Activated gamma-delta T cell treated with anti-CD3 and anti-CD28 coated beads, Interleukin-2, amount 50 U/mL, for 16 hours (primary cell): Measurements from ENCODE around the gene ADAMTS2.

Experiments
- DNase-seq: peaks from one replicate; pipeline ENCODE4 v3.0.0-alpha.2; 2020; ENCODE audit warnings: low read depth

The ADAMTS2 gene

GRCh38 chr5:179343719-179344430, 1.4 kb downstream of the ADAMTS2 start:
- DNase-seq = no peak

GRCh38 chr5:179343021-179343718, 2.1 kb downstream of the ADAMTS2 start:
- no peak for DNase-seq

GRCh38 chr5:179342577-179342976, 2.7 kb downstream of the ADAMTS2 start:
- no peak for DNase-seq

GRCh38 chr5:179340465-179340864, 4.8 kb downstream of the ADAMTS2 start:
- no peak for DNase-seq

- DNase-seq = no peak
Measured at GRCh38 chr5:179339996-179340395, 5.3 kb downstream of the ADAMTS2 start.

GRCh38 chr5:179339081-179339480, 6.2 kb downstream of the ADAMTS2 start:
- DNase-seq = no peak

- DNase-seq = no peak
Measured at GRCh38 chr5:179337796-179338676, 7.2 kb downstream of the ADAMTS2 start.

- DNase-seq = no peak
Measured at GRCh38 chr5:179336871-179337795, 8.1 kb downstream of the ADAMTS2 start.

- DNase-seq = no peak
Measured at GRCh38 chr5:179336126-179336870, 9.0 kb downstream of the ADAMTS2 start.

- no peak for DNase-seq
Measured at GRCh38 chr5:179333796-179334761, 11.2 kb downstream of the ADAMTS2 start.

GRCh38 chr5:179332741-179333290, 12.4 kb downstream of the ADAMTS2 start:
- DNase-seq = no peak

- no peak for DNase-seq
Measured at GRCh38 chr5:179331591-179332375, 13.5 kb downstream of the ADAMTS2 start.

- no peak for DNase-seq
Measured at GRCh38 chr5:179330186-179330900, 14.9 kb downstream of the ADAMTS2 start.

GRCh38 chr5:179328291-179328690, 17.0 kb downstream of the ADAMTS2 start:
- no peak for DNase-seq

GRCh38 chr5:179327021-179327735, 18.1 kb downstream of the ADAMTS2 start:
- DNase-seq = no peak

GRCh38 chr5:179326122-179326927, 18.9 kb downstream of the ADAMTS2 start:
- no peak for DNase-seq
